ENCODE results near the gene GPATCH8.
"Not testable (repeated sequence)": the region's sequence is repeated elsewhere in the genome, so short reads cannot be mapped to it uniquely, and the experiment has no call there.

Gene GPATCH8

DNA sequence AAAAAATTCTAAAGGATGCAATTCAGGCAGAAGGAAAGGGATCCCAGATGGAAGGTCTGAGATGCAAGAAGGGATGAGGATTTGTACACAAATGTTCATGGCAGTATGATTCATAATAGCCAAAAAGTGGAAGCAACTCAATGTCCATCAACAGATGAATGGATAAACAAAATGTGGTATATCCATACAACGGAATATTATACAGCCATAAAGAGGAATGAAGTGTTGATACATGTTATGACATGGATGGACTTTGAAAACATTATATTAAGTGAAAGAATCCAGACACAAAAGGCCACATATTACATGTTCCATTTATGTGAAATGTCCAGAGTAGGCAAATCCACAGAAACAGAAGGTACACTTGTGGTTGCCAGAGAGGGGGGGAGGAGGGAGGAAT, 23.9 kb upstream of the GPATCH8 start:
- no peak for DNase-seq

DNA sequence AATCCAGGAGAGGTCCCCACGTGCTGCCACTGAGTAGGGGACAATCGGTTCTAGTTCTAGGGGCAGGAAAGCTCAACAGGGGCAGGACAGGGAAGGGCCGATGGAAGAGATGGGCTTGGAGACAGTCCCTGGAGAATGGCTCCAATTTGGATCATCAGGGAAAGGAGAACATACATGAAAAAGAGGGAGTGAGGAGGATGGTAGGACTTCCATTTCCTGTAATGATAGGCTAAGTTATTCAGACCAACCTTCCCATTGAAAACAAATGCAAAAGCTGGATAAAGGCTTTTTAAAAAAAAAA, 20.4 kb upstream of the GPATCH8 start:
- DNase-seq, result no peak

DNA sequence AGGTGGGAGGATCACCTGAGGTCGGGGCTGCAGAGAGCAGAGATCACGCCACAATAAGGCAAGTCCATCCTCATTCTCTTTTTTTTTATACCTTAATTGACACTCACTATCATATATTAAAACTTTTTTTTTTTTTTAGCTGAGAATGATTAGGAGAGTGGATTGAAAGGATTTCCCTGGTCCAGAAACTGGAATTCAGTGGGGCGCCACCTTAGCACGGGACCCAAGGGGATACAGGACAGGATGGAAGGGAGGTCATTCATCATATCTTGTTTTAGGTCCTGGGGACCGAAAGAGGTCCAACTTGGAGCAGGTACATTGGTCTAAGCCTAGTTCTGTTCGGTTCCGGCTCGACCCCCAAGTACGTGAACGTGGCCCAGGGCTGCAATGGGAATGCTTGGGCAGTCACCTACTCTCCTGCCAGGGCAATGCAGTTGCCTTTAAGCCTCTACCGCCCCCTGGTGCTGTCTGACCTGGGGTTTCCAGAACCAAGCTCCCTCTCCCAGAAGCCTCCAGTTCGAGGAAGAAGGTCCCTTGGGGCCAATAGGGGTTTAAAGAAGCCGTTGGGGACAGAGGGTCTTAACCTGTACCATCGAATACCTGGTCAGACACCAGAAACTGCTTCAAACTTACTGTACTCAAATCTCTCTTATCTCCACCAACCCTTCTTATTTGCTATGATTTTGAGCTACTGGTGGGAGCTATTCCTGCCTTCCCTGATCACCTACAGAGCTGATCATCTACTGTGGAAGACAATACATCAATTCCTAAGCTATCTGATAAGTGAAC, 19.9 kb upstream of the GPATCH8 start:
- DNase-seq, result peak; percentile 55

DNA sequence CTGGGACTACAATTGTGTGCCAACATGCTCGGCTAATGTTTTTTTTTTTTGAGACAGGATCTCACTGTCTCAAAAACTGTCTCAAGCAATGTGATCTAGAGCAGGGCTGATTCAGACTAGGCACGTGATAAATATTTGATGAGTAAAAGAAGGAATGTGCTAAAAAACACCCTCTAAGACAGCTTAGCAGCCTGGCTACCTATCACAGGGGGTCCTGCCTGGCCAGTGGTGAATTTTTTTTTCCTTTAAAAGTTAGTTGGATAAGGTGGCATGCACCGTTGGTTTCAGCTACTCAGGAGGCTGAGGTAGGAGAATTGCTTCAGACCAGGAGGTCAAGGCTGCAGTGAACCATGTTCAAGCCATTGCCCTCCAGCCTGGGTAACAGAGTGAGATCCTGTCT, 14.8 kb upstream of the GPATCH8 start:
- peak; percentile 57 for DNase-seq

DNA sequence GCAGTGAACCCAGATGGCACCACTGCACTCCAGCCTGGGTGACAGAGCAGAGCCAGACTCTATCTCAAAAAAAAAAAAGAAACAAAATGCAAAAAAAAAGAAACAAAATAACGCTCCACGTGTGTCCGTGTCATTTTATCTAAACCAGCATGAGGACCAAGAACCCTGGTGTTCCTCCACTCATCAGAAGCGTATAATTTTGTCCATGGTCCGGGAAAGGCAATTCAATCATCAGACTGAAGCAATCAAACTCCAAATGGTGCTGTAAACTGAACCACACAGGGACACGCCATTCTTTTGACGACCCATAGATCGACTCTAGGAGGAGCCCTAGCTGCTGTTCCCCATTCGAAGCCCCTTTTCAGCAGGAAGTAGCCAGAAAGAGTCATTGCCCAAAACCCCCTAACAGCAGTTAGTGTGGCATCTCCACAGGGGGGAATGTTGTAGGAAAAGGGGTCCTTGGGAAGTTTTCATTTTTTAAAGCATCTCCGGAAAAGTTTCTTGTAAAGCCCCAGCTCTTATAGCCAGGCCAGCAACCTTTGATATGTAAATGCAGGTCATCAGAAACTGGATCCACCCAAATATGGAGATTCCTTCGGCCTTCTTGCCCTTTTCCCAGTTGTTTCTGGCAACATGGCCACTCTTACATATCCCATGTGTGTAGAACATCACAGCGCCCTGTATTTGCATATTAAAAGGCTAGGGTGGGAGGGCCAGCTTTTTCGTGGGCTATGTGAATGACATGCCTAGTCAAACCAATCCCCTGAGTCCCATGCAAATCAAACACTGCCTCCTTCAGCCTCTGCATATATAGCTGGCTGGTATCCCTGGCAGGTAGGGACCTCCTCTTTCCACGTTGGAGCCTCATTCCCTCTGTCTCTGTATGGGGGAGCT, 8.3 kb upstream of the GPATCH8 start:
- DNase-seq, result not testable (repeated sequence)

DNA sequence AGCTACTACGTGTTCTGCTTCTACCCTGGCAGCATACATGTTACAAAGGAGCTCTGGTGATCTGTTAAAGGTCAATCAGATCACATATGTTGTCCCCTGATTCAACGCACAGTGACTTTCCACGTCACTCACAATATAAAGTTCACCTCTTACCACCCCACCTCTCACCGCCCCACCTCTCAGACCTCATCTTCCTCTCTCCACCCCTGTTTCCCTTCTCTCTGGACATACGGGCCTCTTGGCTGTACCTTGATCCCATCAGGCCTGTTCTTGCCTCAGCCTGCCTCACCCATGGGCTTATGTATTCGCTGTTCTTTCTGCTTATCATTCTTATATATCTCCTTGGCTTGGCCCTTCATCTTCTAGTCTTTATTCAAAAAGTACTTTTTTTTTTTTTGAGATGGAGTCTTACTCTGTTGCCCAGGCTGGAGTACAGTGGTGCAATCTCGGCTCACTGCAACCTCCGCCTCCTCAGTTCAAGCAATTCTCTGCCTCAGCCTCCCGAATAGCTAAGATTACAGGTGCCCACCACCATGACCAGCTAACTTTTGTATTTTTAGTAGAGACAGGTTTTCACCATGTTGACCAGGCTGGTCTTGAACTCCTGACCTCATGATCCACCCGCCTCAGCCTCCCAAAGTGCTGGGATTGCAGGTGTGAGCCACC, 3.9 kb upstream of the GPATCH8 start:
- DNase-seq, result not testable (repeated sequence)

DNA sequence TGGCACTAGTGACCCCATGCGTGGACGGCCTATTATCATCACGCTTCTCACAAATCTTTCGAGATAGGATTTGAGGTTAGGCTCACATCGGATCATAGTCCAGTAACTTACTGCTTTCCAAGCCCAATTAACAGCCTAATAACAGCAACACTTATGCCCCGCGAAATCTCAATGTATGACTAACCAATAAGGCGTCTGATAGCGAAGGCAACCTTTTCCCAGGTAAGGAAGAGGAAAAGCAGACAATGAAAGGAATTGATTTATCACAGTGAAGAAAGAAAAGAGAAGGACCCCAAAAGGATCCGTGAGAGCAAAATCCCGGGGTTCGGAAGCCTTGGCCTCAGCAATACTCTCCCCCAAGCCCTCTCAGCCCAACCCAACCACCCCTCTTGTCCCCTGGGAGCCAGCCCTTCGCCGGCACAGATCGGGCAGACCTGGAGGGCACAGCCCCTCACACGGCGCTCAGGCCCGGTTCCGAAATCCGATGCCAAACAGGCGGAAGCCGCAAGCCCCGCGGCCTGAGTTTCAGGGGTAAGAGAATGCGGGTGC, 534 bp downstream of the GPATCH8 start:
- no peak for DNase-seq

DNA sequence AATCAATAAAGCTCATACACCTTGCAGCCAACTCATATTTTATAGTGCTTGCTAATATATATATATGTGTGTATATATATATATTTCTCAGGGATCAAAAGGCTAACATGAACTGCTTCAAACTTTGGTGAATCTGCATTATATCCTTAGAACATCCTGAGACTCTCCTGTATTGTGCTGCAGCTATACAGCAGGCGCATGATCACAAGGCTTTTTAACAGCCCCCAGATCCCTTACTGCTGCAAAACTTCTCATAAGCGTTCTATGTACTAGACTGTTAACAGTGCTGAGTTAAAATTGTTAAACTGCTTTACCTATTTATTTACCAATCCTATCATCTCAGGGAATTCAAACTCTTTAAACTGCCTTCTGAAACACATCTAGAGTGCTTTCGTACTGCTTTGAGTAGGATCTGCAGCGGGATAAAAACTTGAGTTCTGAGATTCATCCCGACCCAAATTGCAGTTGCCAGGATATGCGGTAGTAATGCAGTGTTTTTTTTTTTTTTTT, 1.3 kb downstream of the GPATCH8 start:
- no peak for DNase-seq

DNA sequence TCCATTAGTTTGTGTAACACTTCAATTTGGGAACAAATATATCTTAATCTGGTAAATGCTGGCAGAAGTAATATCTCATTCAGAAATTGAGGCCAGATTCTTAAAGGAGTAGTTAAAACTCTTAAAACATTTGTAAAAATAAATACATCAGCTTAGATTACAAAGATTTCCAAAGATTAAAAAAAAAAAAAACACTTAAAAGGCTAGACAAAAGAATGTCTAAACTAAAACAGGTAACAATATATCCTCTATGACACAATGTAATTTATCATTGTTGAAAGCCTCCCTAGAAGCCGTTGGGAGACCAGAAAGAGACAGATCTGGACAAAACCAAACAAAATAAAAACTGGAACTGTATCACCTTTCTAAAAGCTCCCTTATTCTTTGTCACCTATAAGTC, 3.5 kb downstream of the GPATCH8 start:
- DNase-seq, result no peak

DNA sequence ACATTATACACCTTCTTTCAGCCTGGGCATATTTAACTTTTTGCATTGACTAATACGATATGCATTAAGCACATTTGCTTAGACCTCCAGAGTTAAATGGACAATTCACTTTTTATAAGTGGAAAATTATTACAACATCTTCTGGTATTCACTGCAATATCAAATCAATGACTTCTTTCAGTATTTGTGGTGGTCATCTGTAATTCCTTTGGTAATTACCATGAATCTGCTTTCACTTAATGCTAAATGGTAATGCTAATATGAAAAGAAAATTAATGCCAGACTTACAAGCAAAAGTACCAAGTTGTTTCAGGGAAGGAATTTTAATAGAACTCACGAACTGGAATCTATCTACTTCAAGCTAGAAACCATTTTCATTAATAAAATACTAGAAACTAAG, 6.4 kb downstream of the GPATCH8 start:
- peak; percentile 60 for DNase-seq

DNA sequence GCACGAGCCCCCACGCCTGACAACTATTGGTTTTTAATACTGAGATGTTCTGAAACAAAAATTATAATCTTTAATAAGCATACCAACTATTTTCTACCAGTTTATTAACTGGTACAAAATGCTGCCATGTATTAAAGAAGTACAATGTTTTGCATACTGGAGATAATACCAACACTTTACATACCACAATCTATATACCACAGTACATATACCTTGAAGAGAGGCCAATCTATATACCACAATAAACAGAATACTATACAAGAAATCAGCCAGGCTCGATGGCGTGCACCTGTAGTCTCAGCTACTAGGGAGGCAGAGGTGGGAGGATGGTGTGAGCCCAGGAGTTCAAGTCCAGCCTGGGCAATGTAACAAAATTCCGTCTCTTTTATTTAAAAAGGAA, 9.9 kb downstream of the GPATCH8 start:
- no peak for DNase-seq

DNA sequence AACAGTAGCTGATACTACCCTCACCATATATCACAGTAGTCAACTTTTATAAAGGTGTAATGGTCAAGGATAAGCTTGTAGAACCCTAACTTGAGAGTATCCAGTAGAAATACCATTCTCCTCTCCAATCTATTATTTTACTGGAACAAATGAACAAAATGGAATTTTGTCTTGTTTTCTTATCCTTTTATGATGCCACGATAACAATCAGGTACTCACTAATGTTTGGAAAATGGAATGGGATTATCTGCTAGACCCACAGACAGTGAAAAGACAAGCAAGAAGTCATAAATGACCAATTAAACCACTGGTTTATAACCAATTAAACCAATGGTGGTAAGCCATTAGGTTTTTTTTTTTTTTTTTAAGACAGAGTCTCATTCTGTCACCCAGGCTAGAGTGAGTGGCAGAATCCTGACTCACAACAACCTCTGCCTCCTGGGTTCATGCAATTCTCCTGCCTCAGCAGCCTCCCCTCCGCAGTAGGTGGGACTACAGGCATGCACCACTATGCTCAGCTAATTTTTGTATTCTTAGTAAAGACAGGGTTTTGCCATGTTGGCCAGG, 10.4 kb downstream of the GPATCH8 start:
- no peak for DNase-seq

DNA sequence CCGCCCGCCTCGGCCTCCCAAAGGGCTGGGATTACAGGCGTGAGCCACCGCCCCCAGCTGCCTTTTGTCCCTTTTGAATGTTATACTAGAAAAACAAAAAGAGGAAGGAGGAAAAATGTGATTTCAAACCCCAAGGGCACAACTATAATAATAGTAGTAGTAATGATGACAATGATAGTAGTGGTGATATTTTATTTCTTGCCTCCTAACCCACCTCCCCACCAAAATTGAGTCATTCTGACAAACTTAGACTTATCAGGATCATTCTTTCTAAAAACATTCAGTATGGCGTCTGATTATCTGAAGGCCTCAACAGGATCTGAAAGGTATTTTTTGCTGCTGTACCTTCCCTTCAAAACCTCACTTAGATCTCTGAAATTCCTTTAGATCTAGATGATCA, 13.6 kb downstream of the GPATCH8 start:
- DNase-seq, result no peak

DNA sequence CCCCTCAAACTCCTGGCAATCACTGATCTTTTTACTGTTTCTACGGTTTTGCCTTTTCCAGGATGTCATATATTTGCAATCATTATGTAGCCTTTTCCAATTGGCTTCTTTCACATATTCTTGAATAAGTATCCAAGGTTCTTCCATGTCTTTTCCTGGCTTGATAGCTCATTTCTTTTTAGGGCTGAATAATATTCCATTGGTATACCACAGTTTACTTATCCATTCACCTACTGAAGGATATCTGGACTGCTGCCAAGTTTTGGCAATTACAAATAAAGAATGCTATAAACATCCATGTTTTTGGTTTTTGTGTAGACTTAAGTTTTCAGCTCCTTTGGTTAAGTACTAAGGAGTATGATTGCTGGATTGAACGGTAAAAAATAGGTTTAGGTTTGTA, 16.0 kb downstream of the GPATCH8 start:
- no peak for DNase-seq

DNA sequence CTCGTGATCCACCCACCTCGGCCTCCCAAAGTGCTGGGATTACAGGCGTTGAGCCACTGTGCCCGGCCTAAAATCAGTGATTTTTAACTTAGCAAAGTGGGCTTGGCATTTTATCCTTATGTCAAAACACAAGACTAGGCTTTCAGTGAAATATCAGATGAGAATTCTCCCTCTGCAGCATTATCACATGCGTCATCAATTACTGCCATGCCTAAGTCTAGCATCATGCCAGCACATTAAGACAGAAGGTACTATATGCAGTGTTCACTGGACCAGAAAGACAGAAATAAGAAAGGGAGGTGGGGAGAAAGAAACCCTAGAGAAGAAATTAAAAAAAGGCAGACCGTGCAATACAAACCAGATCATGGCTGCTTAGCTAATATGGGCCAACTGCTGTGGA, 29.8 kb downstream of the GPATCH8 start:
- peak; percentile 37 for DNase-seq

DNA sequence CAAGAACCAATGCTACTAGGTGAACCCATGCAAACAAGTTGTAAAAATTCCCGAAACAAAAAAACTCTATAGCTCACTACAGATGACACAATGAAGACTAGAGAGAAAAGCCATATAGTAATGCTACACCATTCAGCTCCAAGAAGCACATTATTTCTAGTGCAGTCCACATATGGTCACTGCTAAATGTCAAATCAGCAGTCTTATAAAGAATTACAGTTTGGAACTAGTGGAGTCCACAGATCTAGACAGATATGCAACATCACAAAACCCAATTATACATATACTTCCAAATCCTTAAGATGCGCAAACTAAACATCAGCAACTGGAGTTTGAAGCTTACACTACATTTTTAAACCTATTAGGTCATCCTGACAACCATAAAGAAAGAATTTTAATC, 33.5 kb downstream of the GPATCH8 start:
- DNase-seq, result peak; percentile 6

DNA sequence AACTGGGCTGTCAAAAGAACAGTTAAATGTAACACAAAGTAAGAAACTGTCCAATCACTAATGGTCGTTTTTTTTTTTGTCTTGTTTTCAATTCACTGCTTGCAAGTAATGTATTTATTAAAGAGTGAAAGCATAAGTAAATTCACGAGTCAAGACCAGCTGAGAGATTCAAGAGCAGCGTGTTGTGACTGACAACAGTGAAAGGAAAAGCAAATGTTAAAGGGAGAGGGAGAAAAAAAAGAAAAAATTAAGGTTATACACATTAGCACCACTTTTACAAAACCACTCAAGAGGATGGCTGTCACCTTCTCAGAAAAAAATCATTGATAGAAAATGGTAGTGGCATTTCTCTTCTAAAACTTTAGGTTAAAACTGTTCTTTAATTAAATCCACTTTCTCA, 36.1 kb downstream of the GPATCH8 start:
- DNase-seq, result no peak

DNA sequence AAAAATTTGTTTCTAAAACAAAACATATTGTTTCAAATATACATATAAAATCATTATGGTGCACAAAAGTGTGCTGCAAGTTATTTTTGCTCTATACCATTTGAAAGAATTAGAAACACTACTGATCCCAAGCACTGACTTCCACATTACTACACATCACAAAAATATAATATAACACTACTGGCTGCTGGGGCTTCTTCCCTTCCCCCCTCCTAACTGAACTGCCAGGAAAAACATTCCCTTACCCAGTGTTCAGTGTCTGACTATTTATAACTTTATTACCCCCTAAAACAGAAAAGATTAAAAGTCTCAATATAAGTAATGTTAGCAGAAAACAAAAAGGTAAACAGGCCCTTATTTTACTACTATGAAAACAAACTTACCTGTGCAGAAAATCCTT, 36.9 kb downstream of the GPATCH8 start:
- no peak for DNase-seq

DNA sequence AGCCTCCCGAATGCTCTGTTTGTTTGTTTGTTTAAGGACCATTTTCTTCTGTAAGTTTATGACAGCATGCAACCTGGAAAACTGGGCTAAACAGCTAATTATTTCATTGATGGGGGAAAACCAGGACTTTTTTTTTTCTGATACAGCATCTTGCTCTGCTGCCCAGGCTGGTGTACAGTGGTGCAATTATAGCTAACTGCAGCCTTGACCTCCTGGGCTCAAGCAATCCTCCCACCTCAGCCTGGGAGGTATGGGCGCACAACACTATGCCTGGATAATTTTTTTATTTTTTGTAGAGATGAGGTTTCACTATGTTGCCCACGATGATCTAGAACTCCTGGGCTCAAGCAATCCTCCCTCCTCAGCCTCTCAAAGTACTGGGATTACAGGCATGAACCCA, 37.3 kb downstream of the GPATCH8 start:
- DNase-seq, result no peak

DNA sequence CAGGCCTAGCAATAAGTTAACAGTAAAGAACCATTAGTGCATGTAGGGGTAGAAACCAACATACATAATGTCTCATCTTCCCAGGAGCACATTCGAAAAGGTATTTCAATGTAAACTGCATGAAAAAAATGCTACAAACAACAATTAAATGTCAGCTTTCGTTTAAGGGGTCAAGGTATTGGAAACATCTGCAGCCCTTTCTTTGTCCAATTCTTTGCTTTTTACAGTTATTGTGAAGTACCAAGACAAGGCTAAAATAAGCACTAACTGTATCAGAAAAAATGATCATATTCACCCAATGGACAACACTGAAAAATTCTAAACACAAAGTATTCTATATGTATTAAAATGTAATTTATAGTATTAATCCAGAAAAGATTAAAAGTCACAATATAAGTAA, 37.9 kb downstream of the GPATCH8 start:
- no peak for DNase-seq

DNA sequence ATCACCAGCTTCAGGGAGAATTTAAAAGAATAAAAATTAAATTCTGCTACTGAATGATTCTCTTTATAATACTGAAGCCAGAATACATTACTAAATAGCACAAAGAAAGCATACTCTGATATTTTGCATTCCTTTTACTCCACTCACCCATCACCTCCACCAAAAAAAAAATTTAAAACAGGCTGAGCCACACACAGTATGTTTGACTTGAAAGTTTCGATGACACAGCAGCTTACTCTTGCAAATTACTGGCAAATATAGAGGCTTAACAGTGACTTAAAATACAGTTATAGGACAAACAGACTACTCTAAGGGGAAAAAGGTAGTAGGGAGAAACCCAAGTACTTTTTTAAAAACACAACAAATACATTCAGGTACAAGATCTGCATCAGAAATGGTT, 39.2 kb downstream of the GPATCH8 start:
- DNase-seq, result peak; percentile 53

DNA sequence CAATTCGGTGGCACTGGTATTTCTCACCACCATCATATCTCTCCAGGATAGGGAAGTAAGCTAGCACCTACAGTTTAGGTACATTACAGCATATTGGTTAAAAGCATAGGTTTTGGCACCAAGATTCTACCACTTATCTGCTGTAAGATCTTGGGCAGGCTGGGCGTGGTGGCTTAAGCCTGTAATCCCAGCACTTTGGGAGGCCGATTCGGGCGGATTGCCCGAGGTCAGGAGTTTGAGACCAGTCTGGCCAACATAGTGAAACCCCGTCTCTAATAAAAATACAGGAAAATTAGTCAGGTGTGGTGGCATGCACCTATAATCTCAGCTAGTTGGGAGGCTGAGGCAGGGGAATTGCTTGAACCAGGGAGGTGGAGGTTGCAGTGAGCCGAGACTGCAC, 51.4 kb downstream of the GPATCH8 start:
- no peak for DNase-seq

Measured in fibroblast of skin of abdomen (primary cell).